T-cell (primary cell): ENCODE results near the gene GPATCH2L. TPM values are rescaled to one million over a fixed set of nuclear protein-coding genes. Genes with fewer than 3 reads are reported as not detected.

Experiments
- ATAC-seq, 4 experiments: fragments of 200-7000 bp in 3 of 4; fragments of 150-1000 bp in 1 of 4; cut with Tn5 transposase; replicated peaks in 1 of 4; 1 replicate in 3 of 4; 2 replicates in 1 of 4; pipeline ENCODE4 v1.10.0; 2021; ENCODE audit warnings: moderate library complexity in 3 of 4, mild to moderate bottlenecking in 2 of 4, moderate number of reproducible peaks in 1 of 4
- CTCF ChIA-PET, 2 donors: fragments of 300-600 bp; sonication (Branson Sonifier 250); formaldehyde crosslinking; loops; one replicate each; lab custom pipeline; 2022; ENCODE audit warnings: antibody characterized with exemption in 2 of 2; lab: Charles Lee
- POLR2A ChIA-PET, 2 donors: fragments of 300-600 bp; sonication (Branson Sonifier 250); formaldehyde crosslinking; loops; one replicate each; lab custom pipeline; 2022; ENCODE audit warnings: antibody characterized with exemption in 2 of 2; lab: Charles Lee
- DNase-seq, 35 experiments: peaks; one replicate each; pipeline versions ENCODE4 v3.0.0 to v3.0.0-alpha.2; 2013 to 2023
- H3K27ac ChIP-seq: one replicate; pipeline ENCODE4 v1.5.1; 2013; ENCODE audit warnings: low read length
- H3K27me3 ChIP-seq, 2 experiments: replicated peaks in 1 of 2; 1 replicate in 1 of 2; 2 replicates in 1 of 2; pipeline versions ENCODE4 v1.6.1 to v1.7.0; 2013; ENCODE audit warnings: low read length in 1 of 2, mixed read lengths in 1 of 2; ENCODE audit not compliant: control insufficient read depth in 2 of 2, insufficient read depth in 2 of 2; ENCODE audit errors: extremely low read depth in 1 of 2
- H3K36me3 ChIP-seq, 2 donors: 1 replicate in 1 of 2; 2 replicates in 1 of 2; pipeline versions ENCODE4 v1.6.1 to v1.7.0; 2013; ENCODE audit warnings: low read length in 1 of 2; ENCODE audit not compliant: control insufficient read depth in 2 of 2, insufficient read depth in 1 of 2; ENCODE audit errors: extremely low read depth in 1 of 2
- H3K4me1 ChIP-seq, 2 experiments: 1 replicate in 1 of 2; 2 replicates in 1 of 2; pipeline versions ENCODE4 v1.6.1 to v1.7.0; 2013; ENCODE audit warnings: low read length in 2 of 2, mixed read lengths in 1 of 2; ENCODE audit not compliant: insufficient read depth in 2 of 2, control insufficient read depth in 1 of 2; ENCODE audit errors: extremely low read depth in 1 of 2
- H3K4me3 ChIP-seq, 2 donors: 1 replicate in 1 of 2; 2 replicates in 1 of 2; pipeline versions ENCODE4 v1.5.1 to v1.7.0; 2013; ENCODE audit warnings: mild to moderate bottlenecking in 2 of 2, low read length in 1 of 2, moderate library complexity in 1 of 2; ENCODE audit not compliant: control insufficient read depth in 1 of 2; ENCODE audit errors: extremely low read depth in 1 of 2
- H3K9me3 ChIP-seq: 2 replicates; pipeline ENCODE4 v1.7.0; 2013
- H3K27ac Mint-ChIP-seq, 2 donors: one replicate each; pipeline ENCODE4 v1.8.0; 2020 to 2021; ENCODE audit warnings: mild to moderate bottlenecking in 2 of 2, mixed read lengths in 2 of 2
- H3K27me3 Mint-ChIP-seq, 2 donors: one replicate each; pipeline ENCODE4 v1.8.0; 2021 to 2022; ENCODE audit warnings: mixed read lengths in 2 of 2
- H3K36me3 Mint-ChIP-seq: one replicate; pipeline ENCODE4 v1.8.0; 2021; ENCODE audit warnings: mixed read lengths
- H3K4me1 Mint-ChIP-seq, 3 donors: one replicate each; pipeline ENCODE4 v1.8.0; 2020 to 2022; ENCODE audit warnings: mixed read lengths in 3 of 3, mild to moderate bottlenecking in 1 of 3
- H3K4me3 Mint-ChIP-seq, 3 donors: one replicate each; pipeline ENCODE4 v1.8.0; 2020 to 2022; ENCODE audit warnings: mild to moderate bottlenecking in 3 of 3, mixed read lengths in 3 of 3, moderate library complexity in 3 of 3
- H3K9me3 Mint-ChIP-seq, 3 donors: one replicate each; pipeline ENCODE4 v1.8.0; 2020 to 2022; ENCODE audit warnings: mixed read lengths in 3 of 3
- WGBS: methylation state at CpG from one replicate; pipeline ENCODE4 v1.1.5; 2013; ENCODE audit warnings: missing lambda C conversion rate; ENCODE audit not compliant: insufficient coverage; 5-methylcytosine and 5-hydroxymethylcytosine counted together
- total RNA-seq, 35 experiments: library from RNA in 6 of 35; stranded (reverse) in 6 of 35; fragments of 120-200 nt in 1 of 35; gene quantifications; one replicate each; pipeline versions ENCODE4 v1.2.1 to v1.2.4 and lab custom pipeline; 2013 to 2026

Gene GPATCH2L
- total RNA-seq, 5 donors from 2014 or later (not counting 1 experiment from before 2014, with no cell fraction given): 58.5 to 74.6 (median 72.1) TPM

GRCh38 chr14:76113691-76114090 lies 38.0 kb upstream of the GPATCH2L start:
- ATAC-seq: no peak
- H3K36me3 Mint-ChIP-seq: no peaks in the 10 kb centered on the region
- Histone ChIP-seq H3K27ac (no peak overlapping the region), H3K27me3 (peaks cover 0 to 31% of the 10 kb centered on the region in 2 experiments), H3K36me3 (no peaks in the 10 kb centered on the region), H3K4me3 (no peak overlapping the region), H3K4me1 (no peaks in the 10 kb centered on the region), H3K9me3 (no peaks in the 10 kb centered on the region)
- peaks cover 0 to 3% (median 2%) of the 10 kb centered on the region in 3 donors for H3K9me3 Mint-ChIP-seq
- no peaks in the 10 kb centered on the region for H3K4me1 Mint-ChIP-seq
- peaks cover 15 to 19% of the 10 kb centered on the region in 2 donors for H3K27me3 Mint-ChIP-seq
- no peak for DNase-seq
- CTCF ChIA-PET: no interaction called here
- H3K27ac Mint-ChIP-seq: no peak overlapping the region
- POLR2A ChIA-PET: no interaction called here
- WGBS: 58% methylated on average over 7 of the region's 8 CpGs
- H3K4me3 Mint-ChIP-seq: no peak overlapping the region

GRCh38 chr14:76115010-76115422 lies 36.7 kb upstream of the GPATCH2L start:
- WGBS: no CpG with 5 or more reads among the region's 2 CpGs
- Histone ChIP-seq H3K36me3 (no peaks in the 10 kb centered on the region), H3K4me1 (no peaks in the 10 kb centered on the region), H3K27me3 (peaks cover 0 to 28% of the 10 kb centered on the region in 2 experiments), H3K4me3 (no peak overlapping the region), H3K9me3 (no peaks in the 10 kb centered on the region), H3K27ac (no peak overlapping the region)
- ATAC-seq (no peak), DNase-seq (no peak)
- Mint-ChIP-seq H3K36me3 (no peaks in the 10 kb centered on the region), H3K27me3 (peaks cover 14 to 15% of the 10 kb centered on the region in 2 donors), H3K27ac (no peak overlapping the region), H3K9me3 (no peaks in the 10 kb centered on the region), H3K4me1 (no peaks in the 10 kb centered on the region), H3K4me3 (no peak overlapping the region)
- ChIA-PET CTCF (interaction anchor here in 1 of 2 donors (0.6 to 0.7 kb wide), 2 partner anchors 76 to 598 kb away, joined by 3 read pairs; no protein-coding TSS in a partner anchor), POLR2A (no interaction called here)

GRCh38 chr14:76117789-76118484 lies 33.8 kb upstream of the GPATCH2L start:
- WGBS: 63% methylated on average over 9 of the region's 16 CpGs
- no peak for ATAC-seq
- DNase-seq: no peak
- Histone ChIP-seq H3K27me3 (peaks cover 0 to 17% of the 10 kb centered on the region in 2 experiments), H3K9me3 (no peaks in the 10 kb centered on the region), H3K27ac (no peak overlapping the region), H3K36me3 (no peaks in the 10 kb centered on the region), H3K4me3 (no peak overlapping the region), H3K4me1 (no peaks in the 10 kb centered on the region)
- no peaks in the 10 kb centered on the region for H3K4me1 Mint-ChIP-seq
- H3K27ac Mint-ChIP-seq: no peak overlapping the region
- H3K27me3 Mint-ChIP-seq: peaks cover 9 to 14% of the 10 kb centered on the region in 2 donors
- H3K36me3 Mint-ChIP-seq: no peaks in the 10 kb centered on the region
- no peaks in the 10 kb centered on the region for H3K9me3 Mint-ChIP-seq
- no peak overlapping the region for H3K4me3 Mint-ChIP-seq
- ChIA-PET CTCF (interaction anchor here in 1 of 2 donors (0.6 to 0.7 kb wide), 2 partner anchors 67 to 210 kb away, joined by 3 to 5 read pairs; no protein-coding TSS in a partner anchor), POLR2A (no interaction called here)

- H3K4me3 ChIP-seq: no peak overlapping the region
- no peaks in the 10 kb centered on the region for H3K36me3 ChIP-seq
- ATAC-seq (no peak), DNase-seq (no peak)
- no peaks in the 10 kb centered on the region for H3K4me1 ChIP-seq
- Mint-ChIP-seq H3K27ac (no peak overlapping the region), H3K4me1 (no peaks in the 10 kb centered on the region), H3K9me3 (no peaks in the 10 kb centered on the region), H3K27me3 (peaks cover 8 to 14% of the 10 kb centered on the region in 2 donors), H3K36me3 (no peaks in the 10 kb centered on the region), H3K4me3 (no peak overlapping the region)
- no peaks in the 10 kb centered on the region for H3K9me3 ChIP-seq
- 30% methylated on average over 1 of the region's 4 CpGs for WGBS
- no peak overlapping the region for H3K27ac ChIP-seq
- POLR2A ChIA-PET: no interaction called here
- peaks cover 0 to 17% of the 10 kb centered on the region in 2 experiments for H3K27me3 ChIP-seq
- CTCF ChIA-PET: interaction anchor here in 1 of 2 donors (0.6 to 0.7 kb wide), 2 partner anchors 68 to 210 kb away, joined by 3 to 5 read pairs; no protein-coding TSS in a partner anchor
Measured at GRCh38 chr14:76118594-76118993, 33.1 kb upstream of the GPATCH2L start.

GRCh38 chr14:76121089-76121748 lies 30.5 kb upstream of the GPATCH2L start:
- peaks cover 0 to 21% of the 10 kb centered on the region in 2 experiments for H3K27me3 ChIP-seq
- ChIA-PET CTCF (no interaction called here), POLR2A (no interaction called here)
- no peaks in the 10 kb centered on the region for H3K36me3 Mint-ChIP-seq
- H3K4me1 ChIP-seq: no peaks in the 10 kb centered on the region
- no peaks in the 10 kb centered on the region for H3K9me3 ChIP-seq
- no peak overlapping the region for H3K27ac ChIP-seq
- DNase-seq: no peak
- no peak overlapping the region for H3K27ac Mint-ChIP-seq
- no peak overlapping the region for H3K4me3 Mint-ChIP-seq
- ATAC-seq: no peak
- WGBS: 70% methylated on average over 2 of the region's 4 CpGs
- H3K27me3 Mint-ChIP-seq: peaks cover 0 to 12% of the 10 kb centered on the region in 2 donors
- H3K4me1 Mint-ChIP-seq: no peaks in the 10 kb centered on the region
- H3K4me3 ChIP-seq: no peak overlapping the region
- H3K36me3 ChIP-seq: no peaks in the 10 kb centered on the region
- no peaks in the 10 kb centered on the region for H3K9me3 Mint-ChIP-seq

- H3K4me1 ChIP-seq: no peaks in the 10 kb centered on the region
- Mint-ChIP-seq H3K4me3 (no peak overlapping the region), H3K27ac (no peak overlapping the region), H3K9me3 (no peaks in the 10 kb centered on the region), H3K27me3 (peaks cover 12 to 20% of the 10 kb centered on the region in 2 donors), H3K4me1 (no peaks in the 10 kb centered on the region), H3K36me3 (no peaks in the 10 kb centered on the region)
- WGBS: 69% methylated on average over 8 of the region's 10 CpGs
- DNase-seq (no peak), ATAC-seq (no peak)
- H3K36me3 ChIP-seq: no peaks in the 10 kb centered on the region
- POLR2A ChIA-PET: no interaction called here
- H3K27ac ChIP-seq: no peak overlapping the region
- no peaks in the 10 kb centered on the region for H3K9me3 ChIP-seq
- H3K4me3 ChIP-seq: no peak overlapping the region
- H3K27me3 ChIP-seq: peaks cover 0 to 22% of the 10 kb centered on the region in 2 experiments
- CTCF ChIA-PET: no interaction called here
Measured at GRCh38 chr14:76123426-76124225, 28.1 kb upstream of the GPATCH2L start.
